ENCODE data around the gene ADGRD1. TPM values are rescaled to one million over a fixed set of nuclear protein-coding genes. Genes with fewer than 3 reads are reported as not detected.

The ADGRD1 gene
- total and polyA plus RNA-seq, 8 donors, result 25.6 to 167 (median 33.4) TPM

- ATAC-seq, result no peak
- Histone ChIP-seq H3K36me3 (no peaks in the 10 kb centered on the region), H3K9me3 (no peaks in the 10 kb centered on the region), H3K4me1 (no peaks in the 10 kb centered on the region), H3K4me3 (no peak overlapping the region), H3K27me3 (no peaks in the 10 kb centered on the region), H3K27ac (no peak overlapping the region)
- intact Hi-C loops (cut with DNase I), result no loop called here
- TF ChIP-seq CTCF (IDR thresholded peaks at IDR 0.05), result no peak
- DNase-seq, result no peak
These were observed 66.8 kb downstream of the ADGRD1 start for GRCh38 chr12:131020326-131021153.

- Histone ChIP-seq H3K27me3 (no peaks in the 10 kb centered on the region), H3K36me3 (no peaks in the 10 kb centered on the region), H3K4me3 (no peak overlapping the region), H3K9me3 (no peaks in the 10 kb centered on the region), H3K4me1 (no peaks in the 10 kb centered on the region), H3K27ac (no peak overlapping the region)
- DNase-seq (peak in 1 of 4 donors; percentile 64), ATAC-seq (no peak)
- TF ChIP-seq CTCF (IDR thresholded peaks at IDR 0.05), result no peak
- intact Hi-C loops (cut with DNase I), result no loop called here
These were observed 67.4 kb downstream of the ADGRD1 start for GRCh38 chr12:131021154-131021541.

GRCh38 chr12:131024026-131024425 is 70.3 kb downstream of the ADGRD1 start:
- Histone ChIP-seq H3K36me3 (no peaks in the 10 kb centered on the region), H3K27me3 (no peaks in the 10 kb centered on the region), H3K9me3 (no peaks in the 10 kb centered on the region), H3K4me1 (no peaks in the 10 kb centered on the region), H3K4me3 (no peak overlapping the region), H3K27ac (no peak overlapping the region)
- ATAC-seq (no peak), DNase-seq (peak in 1 of 4 donors; percentile 60)
- TF ChIP-seq CTCF (IDR thresholded peaks at IDR 0.05), result no peak
- intact Hi-C loops (cut with DNase I), result no loop called here

GRCh38 chr12:131024721-131025120 is 71.0 kb downstream of the ADGRD1 start:
- DNase-seq, result peak in 1 of 4 donors; percentile 65
- TF ChIP-seq CTCF (IDR thresholded peaks at IDR 0.05), result no peak
- no peaks in the 10 kb centered on the region for H3K36me3 ChIP-seq
- intact Hi-C loops (cut with DNase I), result no loop called here
- ATAC-seq, result no peak
- no peak overlapping the region for H3K4me3 ChIP-seq
- H3K9me3 ChIP-seq, result no peaks in the 10 kb centered on the region
- no peaks in the 10 kb centered on the region for H3K4me1 ChIP-seq
- no peaks in the 10 kb centered on the region for H3K27me3 ChIP-seq
- H3K27ac ChIP-seq, result no peak overlapping the region

GRCh38 chr12:131025234-131025633 is 71.5 kb downstream of the ADGRD1 start:
- no peaks in the 10 kb centered on the region for H3K4me1 ChIP-seq
- DNase-seq, result no peak
- no peak overlapping the region for H3K4me3 ChIP-seq
- H3K36me3 ChIP-seq, result no peaks in the 10 kb centered on the region
- intact Hi-C loops (cut with DNase I), result no loop called here
- no peak for ATAC-seq
- H3K27ac ChIP-seq, result no peak overlapping the region
- TF ChIP-seq CTCF (IDR thresholded peaks at IDR 0.05), result no peak
- H3K9me3 ChIP-seq, result no peaks in the 10 kb centered on the region
- H3K27me3 ChIP-seq, result no peaks in the 10 kb centered on the region

Data from left lung (tissue), 10 donors.